Nephron (organoid): ENCODE measurements around the gene CEACAM1.

ENCODE experiments used
- H3K27ac Mint-ChIP-seq, 3 experiments: 2 replicates each; pipeline ENCODE4 v1.8.0; 2020; ENCODE audit warnings: mixed read lengths in 3 of 3, mild to moderate bottlenecking in 2 of 3, moderate library complexity in 1 of 3
- H3K27me3 Mint-ChIP-seq: 2 replicates; pipeline ENCODE4 v1.8.0; 2021; ENCODE audit warnings: low read depth, mild to moderate bottlenecking, moderate library complexity, mixed read lengths
- H3K36me3 Mint-ChIP-seq: 2 replicates; pipeline ENCODE4 v1.8.0; 2020; ENCODE audit warnings: low read depth, mixed read lengths
- H3K4me1 Mint-ChIP-seq: 2 replicates; pipeline ENCODE4 v1.8.0; 2020; ENCODE audit warnings: mixed read lengths
- H3K4me3 Mint-ChIP-seq, 3 experiments: 2 replicates each; pipeline ENCODE4 v1.8.0; 2020; ENCODE audit warnings: mild to moderate bottlenecking in 3 of 3, mixed read lengths in 3 of 3, moderate library complexity in 2 of 3
- H3K9me3 Mint-ChIP-seq: 2 replicates; pipeline ENCODE4 v1.8.0; 2020; ENCODE audit warnings: mixed read lengths
- CTCF ChIP-seq, 3 experiments: fragments of 200-600 bp; sonication (generic); IDR thresholded peaks; one replicate each; pipeline ENCODE4 v1.5.0; 2021; ENCODE audit warnings: antibody characterized with exemption in 3 of 3; ENCODE audit not compliant: unreplicated experiment in 3 of 3

The CEACAM1 gene

GRCh38 chr19:42498169-42498757, 30.0 kb downstream of the CEACAM1 start:
- Mint-ChIP-seq H3K36me3 (no peaks in the 10 kb centered on the region), H3K4me1 (peaks cover 17% of the 10 kb centered on the region), H3K27me3 (no peaks in the 10 kb centered on the region), H3K27ac (peak overlapping the region; percentile 16 to 90 (median 48)), H3K9me3 (no peaks in the 10 kb centered on the region), H3K4me3 (peak overlapping the region in 1 of 3 experiments; percentile 1)
- TF ChIP-seq CTCF (IDR thresholded peaks at IDR 0.05; ENCODE audit: unreplicated experiment in 3 of 3), result no peak

- peaks cover 17% of the 10 kb centered on the region for H3K4me1 Mint-ChIP-seq
- H3K4me3 Mint-ChIP-seq, result no peak overlapping the region
- H3K27ac Mint-ChIP-seq, result peak overlapping the region; percentile 16 to 90 (median 48)
- TF ChIP-seq CTCF (IDR thresholded peaks at IDR 0.05; ENCODE audit: unreplicated experiment in 3 of 3), result no peak
- H3K36me3 Mint-ChIP-seq, result no peaks in the 10 kb centered on the region
- H3K9me3 Mint-ChIP-seq, result no peaks in the 10 kb centered on the region
- no peaks in the 10 kb centered on the region for H3K27me3 Mint-ChIP-seq
Measured at GRCh38 chr19:42497492-42498168, 30.7 kb downstream of the CEACAM1 start.

GRCh38 chr19:42496460-42497133, 31.7 kb downstream of the CEACAM1 start:
- no peaks in the 10 kb centered on the region for H3K27me3 Mint-ChIP-seq
- no peak for TF ChIP-seq CTCF (IDR thresholded peaks at IDR 0.05; ENCODE audit: unreplicated experiment in 3 of 3)
- no peaks in the 10 kb centered on the region for H3K9me3 Mint-ChIP-seq
- H3K36me3 Mint-ChIP-seq, result no peaks in the 10 kb centered on the region
- H3K4me3 Mint-ChIP-seq, result no peak overlapping the region
- H3K27ac Mint-ChIP-seq, result peak overlapping the region in 2 of 3 experiments; percentile 16 to 90
- peaks cover 17% of the 10 kb centered on the region for H3K4me1 Mint-ChIP-seq

- no peak for TF ChIP-seq CTCF (IDR thresholded peaks at IDR 0.05; ENCODE audit: unreplicated experiment in 3 of 3)
- H3K36me3 Mint-ChIP-seq, result no peaks in the 10 kb centered on the region
Measured at GRCh38 chr19:42495663-42496062, 32.6 kb downstream of the CEACAM1 start.

GRCh38 chr19:42494321-42494720, 34.0 kb downstream of the CEACAM1 start:
- Mint-ChIP-seq H3K27ac (peak overlapping the region; percentile 48 to 86 (median 84)), H3K4me1 (peaks cover 17% of the 10 kb centered on the region), H3K27me3 (no peaks in the 10 kb centered on the region), H3K4me3 (no peak overlapping the region), H3K36me3 (no peaks in the 10 kb centered on the region), H3K9me3 (no peaks in the 10 kb centered on the region)
- TF ChIP-seq CTCF (IDR thresholded peaks at IDR 0.05; ENCODE audit: unreplicated experiment in 3 of 3), result no peak

More at GRCh38 chr19:42495663-42496062, 32.6 kb downstream of the CEACAM1 start:
- Mint-ChIP-seq H3K27ac (peak overlapping the region in 2 of 3 experiments; percentile 7 to 71), H3K9me3 (no peaks in the 10 kb centered on the region), H3K4me1 (peaks cover 17% of the 10 kb centered on the region), H3K27me3 (no peaks in the 10 kb centered on the region), H3K4me3 (no peak overlapping the region)
